Activated naive CD4-positive, alpha-beta T cell treated with anti-CD3 and anti-CD28 coated beads, Interleukin-2, amount 10 ng/mL, durations not matched to agents 7 days and 5 days (primary cell): ENCODE results near the gene RBM4B.
A peak's percentile ranks its signal among the peaks of the same experiment; 100 is the strongest.
"Not testable (repeated sequence)": the region's sequence is repeated elsewhere in the genome, so short reads cannot be mapped to it uniquely, and the experiment has no call there.

Source experiments
- CTCF ChIA-PET: fragments of 350-600 bp; sonication (Branson Sonifier 250); formaldehyde crosslinking; loops from one replicate; lab custom pipeline; 2021; ENCODE audit warnings: antibody characterized with exemption; lab: Charles Lee
- DNase-seq: peaks from one replicate; pipeline ENCODE4 v3.0.0-alpha.2; 2020
- H3K27ac Mint-ChIP-seq: one replicate; pipeline ENCODE4 v1.8.0; 2021; ENCODE audit warnings: mild to moderate bottlenecking, moderate library complexity, mixed read lengths
- H3K27me3 Mint-ChIP-seq: one replicate; pipeline ENCODE4 v1.8.0; 2021; ENCODE audit warnings: mild to moderate bottlenecking, mixed read lengths
- H3K36me3 Mint-ChIP-seq: one replicate; pipeline ENCODE4 v1.8.0; 2021; ENCODE audit warnings: mixed read lengths
- H3K4me1 Mint-ChIP-seq: one replicate; pipeline ENCODE4 v1.8.0; 2021; ENCODE audit warnings: mixed read lengths
- H3K4me3 Mint-ChIP-seq: one replicate; pipeline ENCODE4 v1.8.0; 2021; ENCODE audit warnings: mild to moderate bottlenecking, moderate library complexity, mixed read lengths
- H3K9me3 Mint-ChIP-seq: one replicate; pipeline ENCODE4 v1.8.0; 2021; ENCODE audit warnings: mixed read lengths

The RBM4B gene, protein sequence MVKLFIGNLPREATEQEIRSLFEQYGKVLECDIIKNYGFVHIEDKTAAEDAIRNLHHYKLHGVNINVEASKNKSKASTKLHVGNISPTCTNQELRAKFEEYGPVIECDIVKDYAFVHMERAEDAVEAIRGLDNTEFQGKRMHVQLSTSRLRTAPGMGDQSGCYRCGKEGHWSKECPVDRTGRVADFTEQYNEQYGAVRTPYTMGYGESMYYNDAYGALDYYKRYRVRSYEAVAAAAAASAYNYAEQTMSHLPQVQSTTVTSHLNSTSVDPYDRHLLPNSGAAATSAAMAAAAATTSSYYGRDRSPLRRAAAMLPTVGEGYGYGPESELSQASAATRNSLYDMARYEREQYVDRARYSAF

GRCh38 chr11:66677599-66678375 is at the start of gene RBM4B:
Gene RBM4B (minus strand): TSS chr11:66677887. CDS start chr11:66677079, 808 bp downstream.
- peaks cover 3% of the 10 kb centered on the region for H3K27me3 Mint-ChIP-seq
- peaks cover 39% of the 10 kb centered on the region for H3K4me1 Mint-ChIP-seq
- H3K9me3 Mint-ChIP-seq: no peaks in the 10 kb centered on the region
- DNase-seq: peak; percentile 97
- peaks cover 19% of the 10 kb centered on the region for H3K36me3 Mint-ChIP-seq
- CTCF ChIA-PET: interaction anchor here (0.6 to 4.3 kb wide), 33 partner anchors 9 to 291 kb away, joined by 3 to 84 read pairs (median 5); partner anchors contain the start of genes BBS1, DPP3, MRPL11 and RBM4
- peak within 1 kb of the TSS; percentile 99 for H3K27ac Mint-ChIP-seq
- H3K4me3 Mint-ChIP-seq: peak within 1 kb of the TSS; percentile 96

- Mint-ChIP-seq H3K4me1 (peaks cover 19% of the 10 kb centered on the region), H3K4me3 (no peak overlapping the region), H3K27ac (no peak overlapping the region), H3K27me3 (peaks cover 88% of the 10 kb centered on the region), H3K9me3 (no peaks in the 10 kb centered on the region), H3K36me3 (peaks cover 3% of the 10 kb centered on the region)
- CTCF ChIA-PET: interaction anchor here (0.8 kb wide), 1 partner anchor 33 kb away, joined by 3 read pairs; no protein-coding TSS in a partner anchor
- DNase-seq: no peak
These were observed 48.0 kb upstream of the RBM4B start for GRCh38 chr11:66725647-66726046.

GRCh38 chr11:66725114-66725513 is 47.4 kb upstream of the RBM4B start:
- Mint-ChIP-seq H3K27me3 (peaks cover 88% of the 10 kb centered on the region), H3K4me1 (peaks cover 25% of the 10 kb centered on the region), H3K9me3 (no peaks in the 10 kb centered on the region), H3K4me3 (no peak overlapping the region), H3K27ac (no peak overlapping the region), H3K36me3 (peaks cover 3% of the 10 kb centered on the region)
- DNase-seq: no peak
- CTCF ChIA-PET: no interaction called here

DNA sequence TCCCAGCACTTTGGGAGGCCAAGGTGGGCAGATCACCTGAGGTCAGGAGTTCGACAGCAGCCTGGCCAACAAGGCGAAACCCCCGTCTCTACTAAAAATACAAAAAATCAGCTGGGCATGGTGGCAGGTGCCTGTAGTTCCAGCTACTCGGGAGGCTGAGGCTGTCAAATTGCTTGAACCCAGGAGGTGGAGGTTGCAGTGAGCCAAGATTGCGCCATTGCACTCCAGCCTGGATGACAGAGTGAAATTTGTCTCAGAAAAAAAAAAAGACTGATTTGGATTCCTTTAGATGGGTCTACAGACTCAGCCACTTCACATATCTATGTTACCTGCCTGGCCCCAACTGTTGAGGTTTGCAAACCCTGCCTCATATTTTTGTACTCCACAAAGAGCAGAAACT is 46.5 kb upstream of the RBM4B start:
- DNase-seq, H3K4me3 Mint-ChIP-seq, H3K27ac Mint-ChIP-seq, CTCF ChIA-PET, H3K36me3 Mint-ChIP-seq, H3K9me3 Mint-ChIP-seq: not testable (repeated sequence)
- Mint-ChIP-seq H3K4me1 (peaks cover 34% of the 10 kb centered on the region), H3K27me3 (peaks cover 88% of the 10 kb centered on the region)

- H3K27me3 Mint-ChIP-seq: peaks cover 84% of the 10 kb centered on the region
- peaks cover 2% of the 10 kb centered on the region for H3K36me3 Mint-ChIP-seq
- CTCF ChIA-PET: interaction anchor here (0.7 kb wide), 1 partner anchor 28 kb away, joined by 3 read pairs; no protein-coding TSS in a partner anchor
These were observed 46.0 kb upstream of the RBM4B start for GRCh38 chr11:66723693-66724092.

DNA sequence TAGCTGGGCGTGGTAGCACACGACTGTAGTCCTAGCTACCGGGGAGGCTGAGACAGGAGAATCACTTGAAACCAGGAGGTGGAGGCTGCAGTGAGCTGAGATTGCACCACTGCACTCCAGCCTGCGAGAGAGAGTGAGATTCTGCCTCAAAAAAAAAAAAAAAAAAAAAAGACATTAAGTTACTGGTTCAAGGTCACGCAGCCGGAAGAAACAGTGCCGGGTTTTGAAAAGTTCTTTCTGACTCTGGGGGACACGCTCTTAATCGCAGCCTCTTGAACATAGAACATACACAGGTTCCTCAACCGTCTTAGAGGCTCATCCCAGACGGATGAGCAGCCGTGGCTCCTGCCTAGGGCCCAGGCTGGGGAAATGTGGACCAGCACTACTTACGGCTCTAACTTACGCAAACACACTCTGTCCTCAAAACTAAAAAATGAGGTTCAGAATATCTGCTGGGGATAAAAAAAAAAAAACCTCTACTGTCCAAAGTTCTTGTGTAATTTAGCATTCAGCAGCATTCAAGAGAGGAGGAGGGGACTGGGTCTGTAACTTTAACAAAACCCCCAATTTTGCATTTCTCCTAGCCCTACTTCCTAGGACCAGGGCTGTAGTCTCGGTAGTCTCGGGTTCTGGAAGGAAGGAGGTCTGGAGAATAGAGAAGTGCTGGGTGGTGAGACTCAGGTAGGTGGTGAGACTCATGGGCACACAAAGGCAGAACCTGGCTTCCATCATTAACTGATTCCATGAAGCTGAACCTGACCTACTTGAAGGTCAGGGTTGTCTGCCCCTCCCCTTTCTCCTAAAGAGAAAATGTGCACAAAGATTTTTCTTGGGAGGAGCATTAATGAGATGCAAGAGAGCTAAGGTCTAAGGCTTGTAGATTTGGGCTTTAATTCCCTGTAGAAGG is 45.3 kb upstream of the RBM4B start:
- Mint-ChIP-seq H3K9me3 (no peaks in the 10 kb centered on the region), H3K4me3 (no peak overlapping the region), H3K36me3 (no peaks in the 10 kb centered on the region), H3K27ac (no peak overlapping the region), H3K4me1 (peaks cover 27% of the 10 kb centered on the region), H3K27me3 (peaks cover 82% of the 10 kb centered on the region)
- no peak for DNase-seq
- CTCF ChIA-PET: interaction anchor here (0.7 kb wide), 1 partner anchor 28 kb away, joined by 3 read pairs; no protein-coding TSS in a partner anchor

More at GRCh38 chr11:66723693-66724092, 46.0 kb upstream of the RBM4B start:
- no peak overlapping the region for H3K4me3 Mint-ChIP-seq
- H3K9me3 Mint-ChIP-seq: no peaks in the 10 kb centered on the region
- peaks cover 29% of the 10 kb centered on the region for H3K4me1 Mint-ChIP-seq
- no peak for DNase-seq
- no peak overlapping the region for H3K27ac Mint-ChIP-seq

DNA sequence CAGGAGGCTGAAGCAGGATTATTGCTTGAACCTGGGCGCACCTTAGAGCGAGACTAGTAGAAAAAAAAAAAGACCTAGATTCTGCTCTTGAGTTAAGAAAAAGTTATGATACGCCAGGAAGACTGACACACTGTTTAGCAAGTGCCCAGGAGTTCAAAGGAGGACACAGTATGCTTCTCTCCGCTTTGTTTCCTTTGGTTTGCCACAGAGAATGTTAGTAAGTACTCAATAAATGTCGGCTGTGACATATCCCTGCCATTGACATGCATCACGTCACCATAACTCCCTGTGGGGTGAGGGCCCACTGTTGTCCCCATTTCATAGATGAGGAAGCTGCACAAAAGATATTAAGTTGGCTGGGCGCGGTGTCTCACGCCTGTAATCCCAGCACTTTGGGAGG is 44.3 kb upstream of the RBM4B start:
- no peaks in the 10 kb centered on the region for H3K36me3 Mint-ChIP-seq

DNA sequence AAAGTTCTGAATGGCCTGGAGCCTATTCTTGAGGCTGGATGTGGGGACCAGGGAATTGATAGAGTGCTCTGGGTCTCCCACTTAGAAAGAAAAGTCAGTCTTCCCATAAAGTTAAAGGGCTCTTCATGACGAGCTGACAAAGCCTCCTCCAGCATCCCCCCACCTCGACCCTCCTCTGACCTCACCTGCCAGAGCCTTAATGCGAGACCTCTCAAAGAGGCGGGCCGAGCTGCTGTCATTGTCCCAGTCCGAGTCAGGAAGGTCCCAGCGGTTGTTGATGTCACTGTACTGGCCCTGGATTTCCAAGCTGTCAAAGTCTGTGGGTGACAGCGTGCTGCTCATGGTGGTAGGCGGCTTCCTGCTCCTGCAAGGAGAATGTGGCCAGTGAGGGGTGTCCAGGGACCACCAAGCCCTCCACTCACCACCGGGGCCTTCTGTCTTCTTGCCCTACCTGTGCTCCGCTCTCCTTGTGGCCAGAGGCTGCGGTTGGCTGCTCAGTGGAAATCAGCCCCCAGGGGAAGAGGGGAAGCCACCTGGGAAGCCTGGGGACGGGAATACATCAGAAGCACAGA is 43.3 kb upstream of the RBM4B start:
- H3K36me3 Mint-ChIP-seq: no peaks in the 10 kb centered on the region
- CTCF ChIA-PET: interaction anchor here (1.0 kb wide), 1 partner anchor 113 kb away, joined by 3 read pairs; no protein-coding TSS in a partner anchor
- H3K9me3 Mint-ChIP-seq: no peaks in the 10 kb centered on the region
- H3K27me3 Mint-ChIP-seq: peaks cover 72% of the 10 kb centered on the region
- DNase-seq: no peak
- H3K27ac Mint-ChIP-seq: no peak overlapping the region
- no peak overlapping the region for H3K4me3 Mint-ChIP-seq
- peaks cover 16% of the 10 kb centered on the region for H3K4me1 Mint-ChIP-seq

More for the DNA sequence above, 44.3 kb upstream of the RBM4B start:
- DNase-seq: no peak
- CTCF ChIA-PET: interaction anchor here (0.7 kb wide), 1 partner anchor 11 kb away, joined by 3 read pairs; no protein-coding TSS in a partner anchor
- Mint-ChIP-seq H3K4me1 (peaks cover 21% of the 10 kb centered on the region), H3K27me3 (peaks cover 78% of the 10 kb centered on the region), H3K27ac (no peak overlapping the region), H3K4me3 (no peak overlapping the region), H3K9me3 (no peaks in the 10 kb centered on the region)

- Mint-ChIP-seq H3K4me1 (peaks cover 16% of the 10 kb centered on the region), H3K36me3 (no peaks in the 10 kb centered on the region), H3K27ac (no peak overlapping the region), H3K4me3 (no peak overlapping the region), H3K27me3 (peaks cover 71% of the 10 kb centered on the region), H3K9me3 (no peaks in the 10 kb centered on the region)
- CTCF ChIA-PET: interaction anchor here (1.0 kb wide), 1 partner anchor 114 kb away, joined by 3 read pairs; no protein-coding TSS in a partner anchor
- DNase-seq: peak; percentile 70
These were observed 42.7 kb upstream of the RBM4B start for GRCh38 chr11:66720223-66720898.

DNA sequence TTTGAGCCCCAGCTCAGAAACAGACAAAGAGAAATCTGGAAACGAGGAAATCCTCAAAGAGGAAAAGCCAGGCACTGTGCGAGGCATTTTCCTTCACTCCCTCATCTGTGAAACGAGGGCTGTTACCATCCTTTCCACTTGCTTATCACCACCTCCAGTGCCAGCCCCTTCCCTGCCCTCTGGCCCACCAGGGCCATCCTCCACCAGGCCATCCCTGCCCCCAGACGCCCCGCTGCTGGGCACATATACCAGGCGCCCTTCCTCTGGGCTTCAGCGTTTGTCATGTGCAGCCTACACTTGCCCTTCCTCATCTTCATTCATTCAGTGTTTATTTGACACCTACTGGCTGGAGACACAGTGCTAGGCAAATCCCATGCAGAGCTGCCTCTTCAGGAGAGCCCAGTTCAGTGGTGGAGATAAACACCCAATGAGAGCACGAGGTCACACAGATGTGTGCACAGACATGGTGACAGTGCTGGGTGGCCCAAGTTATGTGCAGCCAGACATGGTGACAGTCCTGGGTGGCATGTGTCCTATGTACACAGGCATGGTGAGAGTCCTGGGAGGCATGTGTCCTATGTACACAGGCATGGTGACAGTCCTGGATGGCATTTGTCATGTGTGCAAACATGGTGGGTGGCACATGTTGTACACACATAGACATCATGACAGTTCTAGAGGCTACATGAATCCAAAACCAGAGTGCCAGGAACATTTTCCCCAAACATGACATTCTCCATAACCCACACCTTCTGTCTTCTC is 41.6 kb upstream of the RBM4B start:
- Mint-ChIP-seq H3K4me1 (peaks cover 16% of the 10 kb centered on the region), H3K9me3 (no peaks in the 10 kb centered on the region), H3K36me3 (no peaks in the 10 kb centered on the region), H3K27ac (no peak overlapping the region), H3K27me3 (peaks cover 71% of the 10 kb centered on the region), H3K4me3 (no peak overlapping the region)
- CTCF ChIA-PET: no interaction called here
- no peak for DNase-seq

DNA sequence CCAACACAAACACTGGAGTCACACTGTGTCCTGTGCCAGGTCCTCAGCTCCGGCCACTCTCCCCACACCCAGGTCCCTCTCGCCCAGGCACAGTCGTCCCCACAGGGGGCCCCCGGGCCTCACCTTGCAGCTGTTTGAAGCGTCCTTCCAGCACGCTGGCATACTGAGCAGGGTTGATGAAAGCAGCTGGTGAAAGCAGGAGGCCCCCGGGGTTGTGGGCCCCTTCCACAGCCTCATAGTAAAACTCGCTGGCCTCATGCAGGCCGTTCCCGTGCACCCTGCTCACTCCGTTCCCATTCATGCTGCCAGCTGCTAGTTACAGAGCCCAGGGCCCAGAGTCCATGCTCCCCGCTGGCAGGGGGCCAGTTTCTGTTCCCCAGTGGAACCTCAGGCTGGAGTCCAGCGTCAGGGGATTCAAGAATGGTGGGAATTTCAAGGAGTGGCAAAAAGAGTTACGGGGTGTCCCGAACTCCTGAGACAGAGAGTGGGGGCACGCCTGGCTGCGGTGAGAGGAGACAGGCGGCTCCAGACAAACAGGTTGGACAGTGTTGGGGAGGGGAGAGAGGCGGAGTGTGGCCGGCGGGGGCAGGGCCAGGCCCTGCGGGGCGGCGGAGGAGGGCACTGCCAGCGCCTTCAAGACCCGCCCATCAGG is 40.8 kb upstream of the RBM4B start:
- no peak overlapping the region for H3K27ac Mint-ChIP-seq
- peaks cover 16% of the 10 kb centered on the region for H3K4me1 Mint-ChIP-seq
- no peak overlapping the region for H3K4me3 Mint-ChIP-seq
- no peaks in the 10 kb centered on the region for H3K9me3 Mint-ChIP-seq
- H3K27me3 Mint-ChIP-seq: peaks cover 71% of the 10 kb centered on the region
- CTCF ChIA-PET: no interaction called here
- no peak for DNase-seq
- H3K36me3 Mint-ChIP-seq: no peaks in the 10 kb centered on the region

DNA sequence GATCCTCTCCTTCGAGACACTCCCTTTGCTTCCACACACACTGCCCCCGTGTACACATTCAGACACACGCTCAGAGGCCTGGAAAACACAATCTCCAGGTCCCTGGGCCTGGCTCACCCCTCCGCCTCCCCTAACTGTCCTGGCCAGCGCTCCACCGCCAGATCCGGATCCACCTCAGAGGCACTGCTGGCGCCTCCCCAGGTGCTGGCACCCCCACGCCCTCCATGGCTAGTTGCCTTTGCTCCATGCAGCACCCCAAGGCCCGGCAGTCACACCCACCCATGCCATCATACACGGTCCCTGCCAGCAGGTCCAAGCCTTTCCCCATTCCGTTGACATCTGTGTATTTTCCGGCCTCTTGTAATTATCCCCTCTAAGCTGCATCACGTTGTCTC is 40.2 kb upstream of the RBM4B start:
- Mint-ChIP-seq H3K27me3 (peaks cover 69% of the 10 kb centered on the region), H3K4me1 (peaks cover 16% of the 10 kb centered on the region), H3K4me3 (no peak overlapping the region), H3K36me3 (no peaks in the 10 kb centered on the region), H3K27ac (no peak overlapping the region), H3K9me3 (no peaks in the 10 kb centered on the region)
- DNase-seq: no peak
- CTCF ChIA-PET: no interaction called here
